Activated T-helper 2 cell treated with anti-CD3 and anti-CD28 coated beads, Interferon-gamma antibody, Interleukin-2, Interleukin-4, amounts not matched to agents 10 μg/mL and 5 μg/mL and 100 μg/mL, durations not matched to agents 14 hours and 24 hours and 36 hours (primary cell): ENCODE data around the gene FAM234A. TPM values are rescaled to one million over a fixed set of nuclear protein-coding genes. Genes with fewer than 3 reads are reported as not detected.

Source experiments
- DNase-seq: peaks from one replicate; pipeline ENCODE4 v3.0.0; 2021; ENCODE audit warnings: low spot score
- H3K27ac Mint-ChIP-seq: one replicate; pipeline ENCODE4 v1.8.0; 2021; ENCODE audit warnings: mixed read lengths
- H3K27me3 Mint-ChIP-seq: one replicate; pipeline ENCODE4 v1.8.0; 2021; ENCODE audit warnings: low read depth, mixed read lengths
- H3K36me3 Mint-ChIP-seq: one replicate; pipeline ENCODE4 v1.8.0; 2021; ENCODE audit warnings: low read depth, mixed read lengths
- H3K4me1 Mint-ChIP-seq: one replicate; pipeline ENCODE4 v1.8.0; 2021; ENCODE audit warnings: low read depth, mixed read lengths
- H3K4me3 Mint-ChIP-seq: one replicate; pipeline ENCODE4 v1.8.0; 2021; ENCODE audit warnings: low read depth, mild to moderate bottlenecking, moderate library complexity, mixed read lengths
- H3K9me3 Mint-ChIP-seq: one replicate; pipeline ENCODE4 v1.8.0; 2021; ENCODE audit warnings: mixed read lengths
- intact Hi-C: fragments of 100-400 bp; cut with micrococcal nuclease; formaldehyde crosslinking; loops from one replicate; pipeline ENCODE4 v1.15.1; 2023
- total RNA-seq: library from RNA; stranded (reverse); gene quantifications from 2 replicates; pipeline ENCODE4 v1.2.3, GENCODE V29; 2022

FAM234A gene
- total RNA-seq, 1 donor from 2014 or later = 30.3 TPM

DNA sequence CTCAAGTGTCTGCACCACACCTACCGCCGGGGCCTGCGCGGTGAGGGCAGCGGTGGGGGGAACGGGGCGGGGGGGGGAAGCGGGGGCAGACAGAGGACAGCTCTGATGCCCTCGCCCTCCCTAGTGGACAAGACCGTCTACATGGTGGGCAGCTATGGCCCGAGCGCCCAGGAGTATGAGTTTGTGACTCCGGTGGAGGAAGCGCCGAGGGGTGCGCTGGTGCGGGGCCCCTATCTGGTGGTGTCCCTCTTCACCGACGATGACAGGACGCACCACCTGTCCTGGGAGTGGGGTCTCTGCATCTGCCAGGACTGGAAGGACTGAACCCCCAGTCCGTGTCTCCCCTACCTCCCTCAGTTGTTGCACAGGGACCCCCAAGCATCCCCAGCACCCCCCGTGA lies 47.9 kb downstream of the FAM234A start:
- Mint-ChIP-seq H3K27me3 (peaks cover 17% of the 10 kb centered on the region), H3K4me3 (no peak overlapping the region), H3K36me3 (peaks cover 2% of the 10 kb centered on the region), H3K27ac (no peak overlapping the region), H3K9me3 (no peaks in the 10 kb centered on the region), H3K4me1 (peaks cover 5% of the 10 kb centered on the region)
- intact Hi-C loops = no loop called here
- no peak for DNase-seq

DNA sequence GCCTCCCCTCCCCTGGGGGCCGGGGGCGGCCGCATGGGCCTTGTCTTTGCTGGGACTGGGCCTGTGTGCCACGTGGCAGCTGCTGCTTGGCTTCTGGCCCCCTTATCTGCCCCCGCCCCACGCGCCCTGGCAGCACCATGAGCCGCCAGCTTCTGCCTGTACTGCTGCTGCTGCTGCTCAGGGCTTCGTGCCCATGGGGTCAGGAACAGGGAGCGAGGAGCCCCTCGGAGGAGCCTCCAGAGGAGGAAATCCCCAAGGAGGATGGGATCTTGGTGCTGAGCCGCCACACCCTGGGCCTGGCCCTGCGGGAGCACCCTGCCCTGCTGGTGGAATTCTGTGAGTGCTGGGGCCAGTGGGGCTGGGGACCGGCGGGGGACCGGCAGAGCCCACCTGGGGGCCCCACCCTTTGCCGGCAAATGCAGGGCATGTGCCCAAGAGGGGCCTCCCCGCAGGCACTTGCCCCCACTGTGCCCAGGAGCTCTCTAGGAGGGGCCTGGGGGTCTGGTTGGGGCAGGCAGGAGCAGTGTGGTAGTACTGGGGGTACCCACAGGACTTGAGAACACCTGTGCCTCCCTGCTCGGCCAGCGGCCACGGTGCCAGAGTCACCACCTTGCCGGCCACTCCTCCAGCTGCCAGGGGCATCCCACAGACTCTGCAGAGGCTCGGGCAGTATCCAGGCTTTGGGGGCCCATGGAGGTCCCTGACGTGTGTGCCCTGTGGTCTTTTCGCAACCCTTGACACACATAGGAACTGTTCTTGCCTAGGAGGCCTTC lies 48.6 kb downstream of the FAM234A start, which contains the start of gene PDIA2:
Gene PDIA2 (plus strand): TSS at position 132 of the 773 bp plus-strand sequence. CDS start 6 bp downstream, at position 138.
- DNase-seq = no peak
- Mint-ChIP-seq H3K9me3 (no peaks in the 10 kb centered on the region), H3K4me1 (peaks cover 5% of the 10 kb centered on the region), H3K27ac (no peak within 1 kb of the TSS), H3K27me3 (peaks cover 17% of the 10 kb centered on the region), H3K4me3 (no peak within 1 kb of the TSS), H3K36me3 (peaks cover 7% of the 10 kb centered on the region)
- intact Hi-C loops = no loop called here

DNA sequence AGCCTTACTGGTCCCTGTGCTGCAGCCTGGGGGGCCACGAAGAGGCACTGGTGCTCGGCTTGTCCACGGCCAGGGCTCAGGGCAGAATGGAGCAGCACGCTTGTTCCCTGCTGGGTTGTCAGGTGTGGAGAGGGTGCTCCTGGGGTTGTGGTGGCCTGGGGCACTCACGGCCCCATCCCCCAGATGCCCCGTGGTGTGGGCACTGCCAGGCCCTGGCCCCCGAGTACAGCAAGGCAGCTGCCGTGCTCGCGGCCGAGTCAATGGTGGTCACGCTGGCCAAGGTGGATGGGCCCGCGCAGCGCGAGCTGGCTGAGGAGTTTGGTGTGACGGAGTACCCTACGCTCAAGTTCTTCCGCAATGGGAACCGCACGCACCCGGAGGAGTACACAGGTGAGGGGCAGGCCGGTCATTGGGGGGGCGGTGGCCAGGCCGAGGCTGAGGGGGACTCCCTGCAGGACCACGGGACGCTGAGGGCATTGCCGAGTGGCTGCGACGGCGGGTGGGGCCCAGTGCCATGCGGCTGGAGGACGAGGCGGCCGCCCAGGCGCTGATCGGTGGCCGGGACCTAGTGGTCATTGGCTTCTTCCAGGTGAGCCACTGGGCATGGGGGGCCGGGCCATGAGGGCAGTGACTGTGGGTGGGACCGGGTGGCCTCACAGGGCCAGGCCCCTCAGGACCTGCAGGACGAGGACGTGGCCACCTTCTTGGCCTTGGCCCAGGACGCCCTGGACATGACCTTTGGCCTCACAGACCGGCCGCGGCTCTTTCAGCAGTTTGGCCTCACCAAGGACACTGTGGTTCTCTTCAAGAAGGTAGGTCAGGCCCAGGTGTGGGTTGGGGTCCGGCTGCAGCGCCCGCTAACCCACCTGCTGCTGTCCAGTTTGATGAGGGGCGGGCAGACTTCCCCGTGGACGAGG lies 49.8 kb downstream of the FAM234A start:
- H3K27ac Mint-ChIP-seq = no peak overlapping the region
- no peak for DNase-seq
- H3K9me3 Mint-ChIP-seq = no peaks in the 10 kb centered on the region
- no peak overlapping the region for H3K4me3 Mint-ChIP-seq
- peaks cover 6% of the 10 kb centered on the region for H3K27me3 Mint-ChIP-seq
- intact Hi-C loops = no loop called here
- peaks cover 7% of the 10 kb centered on the region for H3K36me3 Mint-ChIP-seq
- no peaks in the 10 kb centered on the region for H3K4me1 Mint-ChIP-seq

DNA sequence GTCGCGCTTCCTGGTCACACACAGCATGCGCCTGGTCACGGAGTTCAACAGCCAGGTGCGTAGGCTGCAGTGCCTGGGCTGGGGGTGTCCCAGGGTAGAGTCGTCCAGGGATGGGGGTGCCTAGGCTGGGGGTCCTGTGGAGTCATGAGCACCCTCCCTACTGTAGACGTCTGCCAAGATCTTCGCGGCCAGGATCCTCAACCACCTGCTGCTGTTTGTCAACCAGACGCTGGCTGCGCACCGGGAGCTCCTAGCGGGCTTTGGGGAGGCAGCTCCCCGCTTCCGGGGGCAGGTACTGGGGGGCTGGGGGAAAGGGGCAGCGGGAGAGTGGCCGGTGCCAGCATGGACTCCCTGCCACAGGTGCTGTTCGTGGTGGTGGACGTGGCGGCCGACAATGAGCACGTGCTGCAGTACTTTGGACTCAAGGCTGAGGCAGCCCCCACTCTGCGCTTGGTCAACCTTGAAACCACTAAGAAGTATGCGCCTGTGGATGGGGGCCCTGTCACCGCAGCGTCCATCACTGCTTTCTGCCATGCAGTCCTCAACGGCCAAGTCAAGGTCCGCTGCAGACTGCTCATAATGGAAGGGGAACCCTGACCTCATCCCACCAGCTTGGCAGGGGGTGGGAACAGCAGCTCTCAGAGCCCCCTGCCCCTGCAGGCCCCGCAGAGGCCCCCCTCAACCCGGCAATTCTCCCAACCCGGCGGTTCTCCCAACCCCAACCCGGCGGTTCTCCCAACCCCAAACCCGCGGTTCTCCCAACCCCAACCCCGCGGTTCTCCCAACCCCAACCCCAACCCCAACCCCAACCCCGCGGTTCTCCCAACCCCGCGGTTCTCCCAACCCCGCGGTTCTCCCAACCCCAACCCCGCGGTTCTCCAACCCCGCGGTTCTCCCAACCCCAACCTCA lies 50.8 kb downstream of the FAM234A start:
- intact Hi-C loops = no loop called here
- H3K36me3 Mint-ChIP-seq = peaks cover 7% of the 10 kb centered on the region
- H3K9me3 Mint-ChIP-seq = no peaks in the 10 kb centered on the region
- no peak for DNase-seq
- no peak overlapping the region for H3K4me3 Mint-ChIP-seq
- no peak overlapping the region for H3K27ac Mint-ChIP-seq
- H3K4me1 Mint-ChIP-seq = no peaks in the 10 kb centered on the region
- H3K27me3 Mint-ChIP-seq = peaks cover 5% of the 10 kb centered on the region

DNA sequence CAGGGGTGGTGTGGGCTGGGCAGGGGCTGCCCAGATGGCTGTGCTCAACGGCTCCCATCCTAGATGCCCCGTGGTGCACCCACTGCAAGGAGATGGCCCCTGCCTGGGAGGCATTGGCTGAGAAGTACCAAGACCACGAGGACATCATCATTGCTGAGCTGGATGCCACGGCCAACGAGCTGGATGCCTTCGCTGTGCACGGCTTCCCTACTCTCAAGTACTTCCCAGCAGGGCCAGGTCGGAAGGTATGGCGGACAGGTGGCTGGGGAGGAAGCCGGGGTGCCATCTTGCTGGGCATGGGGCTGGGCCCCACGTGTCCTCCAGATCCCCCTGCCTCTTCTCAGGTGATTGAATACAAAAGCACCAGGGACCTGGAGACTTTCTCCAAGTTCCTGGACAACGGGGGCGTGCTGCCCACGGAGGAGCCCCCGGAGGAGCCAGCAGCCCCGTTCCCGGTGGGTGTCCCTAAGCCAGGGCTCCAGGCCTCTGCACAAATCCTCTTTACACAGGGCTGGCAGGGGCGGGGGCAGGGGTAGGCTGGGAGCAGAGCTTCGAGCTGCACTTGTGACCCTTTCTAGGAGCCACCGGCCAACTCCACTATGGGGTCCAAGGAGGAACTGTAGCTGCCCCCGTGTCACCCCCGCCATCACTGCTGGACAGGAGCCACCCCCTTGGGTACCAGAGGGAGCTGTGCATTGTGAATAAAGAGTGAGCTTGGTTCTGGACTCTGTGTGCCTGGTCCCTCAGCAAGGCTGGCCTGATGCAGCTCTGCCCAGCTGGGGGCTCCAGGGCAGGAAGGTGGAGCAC lies 52.1 kb downstream of the FAM234A start:
- H3K4me3 Mint-ChIP-seq = no peak overlapping the region
- intact Hi-C loops = no loop called here
- peaks cover 10% of the 10 kb centered on the region for H3K36me3 Mint-ChIP-seq
- H3K27me3 Mint-ChIP-seq = peaks cover 2% of the 10 kb centered on the region
- DNase-seq = no peak
- H3K27ac Mint-ChIP-seq = no peak overlapping the region
- no peaks in the 10 kb centered on the region for H3K9me3 Mint-ChIP-seq
- no peaks in the 10 kb centered on the region for H3K4me1 Mint-ChIP-seq

DNA sequence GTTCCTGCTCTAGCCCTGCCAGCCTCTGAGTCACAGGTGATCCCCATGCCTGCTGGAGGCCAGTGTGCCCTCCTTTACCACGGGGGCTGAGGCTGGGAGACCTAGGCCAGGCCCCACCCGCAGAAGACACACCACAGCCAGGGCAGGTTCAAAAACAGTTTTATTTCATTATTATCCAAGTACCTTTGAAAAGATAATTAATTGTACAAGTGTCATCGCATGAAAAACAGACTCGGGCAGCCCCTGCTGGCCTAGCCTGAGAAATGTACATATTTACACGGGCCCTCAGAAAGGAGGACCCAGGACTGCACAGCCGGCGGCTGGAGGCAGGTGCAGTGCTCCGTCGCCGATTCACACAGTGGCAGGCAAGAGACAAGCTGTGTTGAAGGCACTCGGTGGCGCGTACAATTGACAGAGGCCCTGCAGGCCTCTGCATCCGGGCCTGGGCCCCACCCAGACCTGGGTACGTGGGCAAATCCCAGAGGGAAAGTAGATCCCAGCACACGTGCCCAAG lies 52.7 kb downstream of the FAM234A start:
- intact Hi-C loops = no loop called here
- Mint-ChIP-seq H3K9me3 (no peaks in the 10 kb centered on the region), H3K4me3 (no peak overlapping the region), H3K27ac (no peak overlapping the region), H3K27me3 (no peaks in the 10 kb centered on the region), H3K4me1 (no peaks in the 10 kb centered on the region), H3K36me3 (peaks cover 10% of the 10 kb centered on the region)
- no peak for DNase-seq

DNA sequence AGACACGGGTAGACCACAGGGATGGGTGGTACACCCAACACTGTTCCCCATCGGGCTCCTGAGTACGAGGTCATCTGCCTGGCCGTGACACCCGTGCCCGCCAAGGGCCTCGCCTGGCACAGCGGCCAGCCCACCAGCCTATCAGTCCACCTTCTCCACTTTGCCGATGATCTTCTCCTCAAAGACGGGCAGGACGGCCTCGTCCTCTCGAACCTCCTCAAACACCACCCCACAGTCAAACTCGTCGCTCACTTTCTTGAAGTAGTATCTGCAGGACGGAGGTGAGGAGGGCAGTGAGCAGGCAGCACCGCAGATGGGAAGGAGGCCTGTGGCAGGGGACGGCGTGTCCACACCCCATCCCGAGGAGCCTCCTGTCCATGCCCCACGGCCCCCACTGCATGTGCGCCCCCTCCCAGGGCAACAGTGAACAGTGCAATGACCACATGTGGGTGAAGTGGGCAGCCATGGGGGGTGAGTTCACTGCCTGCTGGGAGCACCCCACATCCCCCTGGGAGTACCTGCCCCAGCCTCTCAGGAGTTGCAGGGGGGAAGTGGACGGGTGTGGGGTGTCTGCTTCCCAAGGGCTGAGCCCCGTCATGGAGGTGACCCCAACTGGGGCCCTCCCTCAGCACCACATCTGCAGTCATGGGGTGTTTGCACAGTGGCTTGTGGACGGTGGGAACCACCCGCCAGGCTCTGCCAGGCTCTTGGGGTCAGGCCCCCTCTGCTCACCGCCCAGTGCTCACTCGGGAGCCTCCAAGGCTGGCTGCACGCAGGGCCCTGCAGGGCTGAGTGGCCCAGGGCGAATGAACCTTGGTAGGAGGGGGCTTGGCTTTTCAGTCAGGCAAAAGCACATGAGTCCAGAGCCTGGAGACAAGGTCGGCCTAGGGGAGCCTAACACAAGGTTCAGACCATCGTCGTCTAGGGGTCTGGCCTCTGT lies 53.6 kb downstream of the FAM234A start:
- Mint-ChIP-seq H3K36me3 (peaks cover 14% of the 10 kb centered on the region), H3K9me3 (no peaks in the 10 kb centered on the region), H3K4me1 (no peaks in the 10 kb centered on the region), H3K4me3 (no peak overlapping the region), H3K27ac (no peak overlapping the region), H3K27me3 (no peaks in the 10 kb centered on the region)
- DNase-seq = no peak
- intact Hi-C loops = no loop called here

DNA sequence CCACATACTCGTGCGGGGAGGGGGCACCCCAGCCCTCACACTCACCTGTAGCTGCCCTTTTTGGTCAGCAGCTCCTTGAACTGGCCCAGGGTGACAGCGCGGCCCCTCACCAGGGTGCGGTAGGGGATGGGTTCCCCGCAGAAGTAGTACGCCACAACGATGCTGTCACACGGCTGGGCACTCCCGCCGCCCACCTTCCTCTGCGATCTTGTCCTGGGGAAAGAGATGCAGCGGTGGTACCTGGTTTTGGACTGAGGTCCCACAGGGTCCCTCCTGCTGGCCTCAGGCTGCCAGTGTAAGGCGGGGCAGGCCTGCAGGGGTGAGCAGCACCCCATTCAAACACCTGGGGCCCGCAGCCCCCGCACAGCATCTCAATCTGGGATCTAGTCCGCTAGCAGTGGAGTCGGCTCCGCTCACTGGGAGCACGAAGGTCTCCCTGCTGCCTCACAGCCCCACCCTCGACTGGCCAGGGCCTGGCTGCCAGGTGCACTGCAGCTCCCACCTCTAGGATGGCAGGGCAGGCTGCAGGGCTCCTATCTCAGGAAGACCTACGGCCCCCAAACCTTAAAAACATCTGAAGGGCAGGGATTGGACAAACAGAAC lies 54.9 kb downstream of the FAM234A start:
- no peaks in the 10 kb centered on the region for H3K9me3 Mint-ChIP-seq
- no peak for DNase-seq
- H3K27me3 Mint-ChIP-seq = no peaks in the 10 kb centered on the region
- H3K27ac Mint-ChIP-seq = no peak overlapping the region
- H3K36me3 Mint-ChIP-seq = peaks cover 20% of the 10 kb centered on the region
- H3K4me1 Mint-ChIP-seq = no peaks in the 10 kb centered on the region
- no peak overlapping the region for H3K4me3 Mint-ChIP-seq
- intact Hi-C loops = no loop called here

DNA sequence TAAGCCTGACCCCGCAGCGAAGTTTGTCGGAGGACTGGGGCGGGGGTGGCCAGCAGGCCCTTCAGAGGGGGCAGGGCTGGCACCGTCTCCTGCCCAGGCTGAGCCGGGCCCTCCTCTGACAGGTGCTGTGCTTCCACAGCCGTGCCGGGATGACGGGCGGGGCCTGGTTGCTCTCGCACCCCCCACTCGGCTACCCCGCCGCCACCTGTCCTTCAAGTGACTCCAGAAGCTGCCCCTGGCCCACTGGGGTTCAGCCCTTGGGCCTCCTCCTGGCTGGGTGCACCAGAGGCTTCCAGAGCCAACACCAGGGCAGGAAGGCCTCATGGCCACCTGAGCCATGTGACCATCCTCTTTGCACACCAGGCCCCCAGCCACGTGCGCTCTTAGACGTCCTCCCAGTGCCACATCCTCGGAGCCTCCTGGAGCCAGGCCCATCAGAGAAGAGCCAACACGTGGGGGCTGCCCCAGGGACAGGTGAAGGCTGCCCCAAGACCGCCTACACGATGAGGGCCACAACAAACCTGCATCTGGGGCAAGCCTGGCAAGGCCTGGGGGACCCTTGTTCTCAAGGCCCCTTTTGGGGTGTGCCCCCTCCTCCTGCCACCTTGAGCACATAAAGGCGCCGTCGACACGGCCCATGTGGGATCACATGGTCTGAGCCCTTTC lies 55.5 kb downstream of the FAM234A start:
- Mint-ChIP-seq H3K9me3 (no peaks in the 10 kb centered on the region), H3K4me1 (no peaks in the 10 kb centered on the region), H3K36me3 (peaks cover 20% of the 10 kb centered on the region), H3K27ac (no peak overlapping the region), H3K27me3 (no peaks in the 10 kb centered on the region), H3K4me3 (no peak overlapping the region)
- no peak for DNase-seq
- intact Hi-C loops = no loop called here

DNA sequence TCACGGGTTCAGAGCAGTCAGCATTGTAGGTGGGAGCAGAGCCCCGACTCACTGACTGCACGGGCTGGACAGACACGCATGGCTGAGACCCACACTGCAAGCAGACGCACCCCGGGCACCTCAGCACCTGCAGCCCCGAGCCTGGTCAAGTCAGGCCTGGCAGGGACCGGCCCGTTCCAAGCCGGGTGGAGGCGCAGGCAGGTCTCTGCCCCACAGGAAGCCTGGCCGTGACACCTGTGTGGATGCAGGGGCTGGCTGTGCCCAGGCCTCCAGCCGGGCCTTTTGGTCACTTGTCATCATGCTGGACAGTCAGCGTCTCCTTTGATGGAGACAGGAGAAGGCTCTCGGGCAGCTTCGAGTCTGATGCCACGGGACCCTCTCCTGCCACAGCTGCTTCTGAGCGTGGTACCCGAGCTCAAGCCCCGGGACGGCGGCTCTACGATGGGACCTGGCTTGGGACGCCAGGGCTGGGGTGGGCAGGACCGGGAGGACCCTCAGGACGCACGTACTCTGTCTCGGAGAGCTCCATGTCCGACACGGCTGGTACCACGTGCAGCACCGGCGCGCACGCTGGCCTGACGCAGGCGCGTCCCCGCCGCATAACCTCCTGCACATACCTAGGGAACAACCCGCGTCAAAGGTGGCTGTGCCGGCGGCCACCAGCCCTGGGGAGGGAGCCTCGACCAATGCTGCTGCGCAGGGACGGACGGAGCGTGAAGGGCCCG lies 56.2 kb downstream of the FAM234A start:
- no peak overlapping the region for H3K4me3 Mint-ChIP-seq
- no peak for DNase-seq
- H3K4me1 Mint-ChIP-seq = no peaks in the 10 kb centered on the region
- H3K9me3 Mint-ChIP-seq = no peaks in the 10 kb centered on the region
- peaks cover 20% of the 10 kb centered on the region for H3K36me3 Mint-ChIP-seq
- no peaks in the 10 kb centered on the region for H3K27me3 Mint-ChIP-seq
- no peak overlapping the region for H3K27ac Mint-ChIP-seq
- intact Hi-C loops = no loop called here
